Endothelial cell of umbilical vein (primary cell): ENCODE data around the gene MSN. TPM values are rescaled to one million over a fixed set of nuclear protein-coding genes. Genes with fewer than 3 reads are reported as not detected.

Experiments
- BruUV-seq: library from RNA; stranded (reverse); fragments of 400-500 nt; replicated peaks from 2 replicates; lab custom pipeline; 2021; lab: Mats Ljungman, UMichigan
- CTCF ChIA-PET: fragments of 300-600, 350-600 bp; sonication (Branson Sonifier 250); formaldehyde crosslinking; loops from one replicate; lab custom pipeline; 2021; ENCODE audit warnings: antibody characterized with exemption, inconsistent platforms; lab: Charles Lee
- POLR2A ChIA-PET: fragments of 300-600, 350-600 bp; sonication (Branson Sonifier 250); formaldehyde crosslinking; loops from one replicate; lab custom pipeline; 2021; ENCODE audit warnings: antibody characterized with exemption, inconsistent platforms; lab: Charles Lee
- DNase-seq: peaks from one replicate; pipeline ENCODE4 v3.0.0-alpha.2; 2011; ENCODE audit warnings: low read depth, low spot score
- FAIRE-seq: peaks from 2 replicates; lab custom pipeline; 2011; peaks lifted over from hg19 to GRCh38; lab: Jason Lieb, UNC
- H2AFZ ChIP-seq: 2 replicates; pipeline ENCODE4 v1.6.0; 2012; ENCODE audit warnings: low read depth, low read length, control low read depth, inconsistent platforms
- H3K27ac ChIP-seq: 2 replicates; pipeline ENCODE4 v1.5.1; 2011; ENCODE audit warnings: low read depth, mild to moderate bottlenecking, control low read depth, low read length, moderate library complexity; ENCODE audit not compliant: insufficient read depth
- H3K27me3 ChIP-seq, 2 experiments: 2 replicates each; pipeline versions ENCODE4 v1.6.0 to v1.6.1; 2011; ENCODE audit warnings: low read length in 2 of 2, mixed read lengths in 1 of 2; ENCODE audit not compliant: control insufficient read depth in 2 of 2, insufficient read depth in 2 of 2
- H3K36me3 ChIP-seq, 2 experiments: 2 replicates in 1 of 2; 3 replicates in 1 of 2; pipeline ENCODE4 v1.5.1; 2011; ENCODE audit warnings: low read length in 2 of 2, mild to moderate bottlenecking in 1 of 2, moderate library complexity in 1 of 2; ENCODE audit not compliant: control insufficient read depth in 2 of 2, insufficient read depth in 2 of 2; ENCODE audit errors: extremely low read depth in 1 of 2
- H3K4me1 ChIP-seq: 3 replicates; pipeline ENCODE4 v1.5.1; 2011; ENCODE audit warnings: mild to moderate bottlenecking, low read length; ENCODE audit not compliant: control insufficient read depth, insufficient read depth; ENCODE audit errors: extremely low read depth
- H3K4me2 ChIP-seq: 2 replicates; pipeline ENCODE4 v1.6.1; 2011; ENCODE audit warnings: low read length, control low read depth, mixed read lengths; ENCODE audit not compliant: insufficient read depth
- H3K4me3 ChIP-seq, 3 experiments: fragments of 200-600 bp in 1 of 3; sonication (generic), shearing (Covaris generic) in 1 of 3; replicated peaks in 1 of 3; 2 replicates each; pipeline ENCODE4 v1.5.1; 2011 to 2016; ENCODE audit warnings: control low read depth in 3 of 3, low read length in 3 of 3, mild to moderate bottlenecking in 2 of 3, inconsistent platforms in 1 of 3, low read depth in 1 of 3, moderate library complexity in 1 of 3; ENCODE audit not compliant: insufficient read depth in 1 of 3
- H3K79me2 ChIP-seq: 2 replicates; pipeline ENCODE4 v1.6.0; 2012; ENCODE audit warnings: low read length, inconsistent platforms; ENCODE audit not compliant: control insufficient read depth, insufficient read depth
- H3K9ac ChIP-seq: replicated peaks from 2 replicates; pipeline ENCODE3; 2011; ENCODE audit warnings: low read length, control low read depth; ENCODE audit not compliant: insufficient read depth; ENCODE audit errors: extremely low read depth
- H3K9me1 ChIP-seq: replicated peaks from 3 replicates; pipeline ENCODE4 v1.6.0; 2011; ENCODE audit warnings: mild to moderate bottlenecking, low read length; ENCODE audit not compliant: control insufficient read depth, insufficient read depth; ENCODE audit errors: extremely low read depth
- H3K9me3 ChIP-seq: replicated peaks from 2 replicates; pipeline ENCODE4 v1.5.1; 2012; ENCODE audit warnings: low read length, inconsistent platforms; ENCODE audit not compliant: control insufficient read depth, insufficient read depth
- H4K20me1 ChIP-seq: replicated peaks from 2 replicates; pipeline ENCODE3; 2011; ENCODE audit warnings: mild to moderate bottlenecking, low read length; ENCODE audit not compliant: control insufficient read depth, insufficient read depth; ENCODE audit errors: extremely low read depth
- EZH2 ChIP-seq: IDR thresholded peaks from 2 replicates; pipeline ENCODE4 v1.6.1; 2012; ENCODE audit warnings: borderline replicate concordance, low read depth, mild to moderate bottlenecking, moderate library complexity, low read length, inconsistent platforms; ENCODE audit not compliant: severe bottlenecking
- FOS ChIP-seq: IDR thresholded peaks from 2 replicates; pipeline ENCODE4 v1.6.1; 2011; ENCODE audit warnings: mild to moderate bottlenecking, low read length, moderate library complexity, borderline replicate concordance; ENCODE audit not compliant: insufficient read depth
- GATA2 ChIP-seq: IDR thresholded peaks from 2 replicates; pipeline ENCODE4 v1.7.0; 2011; ENCODE audit warnings: low read depth, mild to moderate bottlenecking, moderate library complexity, mixed read lengths, low read length; ENCODE audit not compliant: insufficient read length, insufficient read depth
- JUN ChIP-seq: IDR thresholded peaks from 2 replicates; pipeline ENCODE4 v1.6.1; 2011; ENCODE audit warnings: borderline replicate concordance, low read depth; ENCODE audit not compliant: insufficient read length, insufficient read depth
- MYC ChIP-seq: IDR thresholded peaks from one replicate; pipeline ENCODE4 v1.6.1; 2011; ENCODE audit warnings: mild to moderate bottlenecking, low read depth, low read length
- POLR2A ChIP-seq: IDR thresholded peaks from 2 replicates; pipeline ENCODE4 v1.6.1; 2012; ENCODE audit warnings: low read depth, mild to moderate bottlenecking, control low read depth, low read length
- POLR2AphosphoS5 ChIP-seq: IDR thresholded peaks from 2 replicates; pipeline ENCODE4 v1.6.1; 2012; ENCODE audit warnings: low read depth, mild to moderate bottlenecking, control low read depth, low read length, moderate library complexity; ENCODE audit not compliant: insufficient read depth
- dilution Hi-C: fragments of 300-500 bp; cut with MboI; formaldehyde crosslinking; loops from one replicate; pipeline ENCODE4 v1.15.0; 2019; ENCODE audit warnings: low sequenced_read_pairs; ENCODE audit not compliant: extremely low pct_ligation_motif_present
- intact Hi-C: fragments of 100-400 bp; cut with micrococcal nuclease; formaldehyde crosslinking; loops from one replicate; pipeline ENCODE4 v1.10.0; 2022
- polyA plus RNA-seq, 4 experiments: library from polyadenylated mRNA; depleted of rRNA in 3 of 4; stranded (reverse) in 3 of 4; unstranded in 1 of 4; fragments of >200 nt; gene quantifications; 2 replicates each; pipeline versions ENCODE4 v1.2.1 to v1.2.3, GENCODE V29; 2011 to 2012; ENCODE audit warnings: missing spikeins in 1 of 4
- total RNA-seq: library from RNA; stranded (reverse); gene quantifications from 2 replicates; pipeline ENCODE4 v1.2.3, GENCODE V29; 2021
- TF ChIP-seq, protein P1 (sequence below), 2 donors: IDR thresholded peaks; 1 replicate in 1 of 2; 2 replicates in 1 of 2; pipeline ENCODE4 v1.5.1; 2011; ENCODE audit warnings: low read length in 2 of 2, mild to moderate bottlenecking in 2 of 2, moderate library complexity in 2 of 2, control low read depth in 1 of 2, inconsistent platforms in 1 of 2, low read depth in 1 of 2; ENCODE audit not compliant: insufficient read depth in 1 of 2; ENCODE audit errors: extremely low read depth in 1 of 2
- TF ChIP-seq, protein P2 (sequence below): IDR thresholded peaks from 2 replicates; pipeline ENCODE4 v1.6.1; 2011; ENCODE audit not compliant: insufficient read depth, insufficient read length

The MSN gene
- total and polyA plus RNA-seq, 2 donors (not counting 3 experiments of a cell fraction or from before 2014, with no cell fraction given), result 528 to 635 TPM

DNA sequence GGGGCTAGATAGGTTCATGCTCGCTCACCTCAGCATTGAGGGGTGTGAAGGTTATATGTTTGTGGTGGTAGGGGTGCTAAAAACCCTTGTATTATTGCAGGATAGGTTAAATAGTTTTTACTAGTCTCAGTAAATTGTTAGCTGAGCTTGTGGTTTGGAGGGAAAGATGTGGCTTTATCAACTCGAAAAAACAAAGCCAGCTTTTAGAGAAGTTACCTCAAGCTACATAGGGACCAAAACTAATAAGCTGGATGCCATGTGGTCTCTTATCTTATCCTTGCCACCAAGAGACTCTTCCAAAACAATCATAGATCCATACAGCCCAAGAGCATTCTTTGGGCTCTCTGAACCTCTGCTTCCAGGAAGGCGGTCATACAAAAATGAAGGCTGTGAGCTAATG is 29.2 kb downstream of the MSN start:
- ChIA-PET CTCF (interaction anchor here (1.5 kb wide), 1 partner anchor 29 kb away, joined by 3 read pairs; the partner anchor contains the start of gene MSN), POLR2A (no interaction called here)
- BruUV-seq, result no TSS peak
- H3K27me3 ChIP-seq, result no peaks in the 10 kb centered on the region
- intact Hi-C loops (no loop called here), dilution Hi-C loops (no loop called here)
- peak overlapping the region; percentile 30 for H3K4me2 ChIP-seq
- no peak overlapping the region for H3K4me3 ChIP-seq
- H3K36me3 ChIP-seq, result peaks cover 0 to 8% of the 10 kb centered on the region in 2 experiments
- no peaks in the 10 kb centered on the region for H4K20me1 ChIP-seq
- FAIRE-seq, result no peak
- no peaks in the 10 kb centered on the region for H3K9me3 ChIP-seq
- no peak overlapping the region for H3K9ac ChIP-seq
- H3K4me1 ChIP-seq, result peaks cover 60% of the 10 kb centered on the region
- H3K79me2 ChIP-seq, result peaks cover 97% of the 10 kb centered on the region
- no peak for DNase-seq
- TF ChIP-seq POLR2A (no peak), JUN (no peak), POLR2AphosphoS5 (no peak), FOS (no peak), GATA2 (no peak), EZH2 (no peak), MYC (no peak)
- TF ChIP-seq, protein P1, sequence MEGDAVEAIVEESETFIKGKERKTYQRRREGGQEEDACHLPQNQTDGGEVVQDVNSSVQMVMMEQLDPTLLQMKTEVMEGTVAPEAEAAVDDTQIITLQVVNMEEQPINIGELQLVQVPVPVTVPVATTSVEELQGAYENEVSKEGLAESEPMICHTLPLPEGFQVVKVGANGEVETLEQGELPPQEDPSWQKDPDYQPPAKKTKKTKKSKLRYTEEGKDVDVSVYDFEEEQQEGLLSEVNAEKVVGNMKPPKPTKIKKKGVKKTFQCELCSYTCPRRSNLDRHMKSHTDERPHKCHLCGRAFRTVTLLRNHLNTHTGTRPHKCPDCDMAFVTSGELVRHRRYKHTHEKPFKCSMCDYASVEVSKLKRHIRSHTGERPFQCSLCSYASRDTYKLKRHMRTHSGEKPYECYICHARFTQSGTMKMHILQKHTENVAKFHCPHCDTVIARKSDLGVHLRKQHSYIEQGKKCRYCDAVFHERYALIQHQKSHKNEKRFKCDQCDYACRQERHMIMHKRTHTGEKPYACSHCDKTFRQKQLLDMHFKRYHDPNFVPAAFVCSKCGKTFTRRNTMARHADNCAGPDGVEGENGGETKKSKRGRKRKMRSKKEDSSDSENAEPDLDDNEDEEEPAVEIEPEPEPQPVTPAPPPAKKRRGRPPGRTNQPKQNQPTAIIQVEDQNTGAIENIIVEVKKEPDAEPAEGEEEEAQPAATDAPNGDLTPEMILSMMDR (IDR thresholded peaks at IDR 0.05; ENCODE audit: extremely low read depth in 1 of 2, insufficient read depth in 1 of 2, low read depth in 1 of 2, low read length in 2 of 2), result no peak
- TF ChIP-seq, protein P2, sequence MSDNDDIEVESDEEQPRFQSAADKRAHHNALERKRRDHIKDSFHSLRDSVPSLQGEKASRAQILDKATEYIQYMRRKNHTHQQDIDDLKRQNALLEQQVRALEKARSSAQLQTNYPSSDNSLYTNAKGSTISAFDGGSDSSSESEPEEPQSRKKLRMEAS, result no peak
- H3K27ac ChIP-seq, result peak overlapping the region; percentile 84
- no peaks in the 10 kb centered on the region for H3K9me1 ChIP-seq
- no peak overlapping the region for H2AFZ ChIP-seq
